Activated CD8-positive, alpha-beta memory T cell treated with anti-CD3 and anti-CD28 coated beads for 24 hours (primary cell): ENCODE results near the gene JUND.

Experiments
- DNase-seq: peaks from one replicate; pipeline ENCODE4 v3.0.0-alpha.2; 2020

Gene JUND

GRCh38 chr19:18289471-18290301 is 8.3 kb upstream of the JUND start:
- DNase-seq, result peak; percentile 73

DNA sequence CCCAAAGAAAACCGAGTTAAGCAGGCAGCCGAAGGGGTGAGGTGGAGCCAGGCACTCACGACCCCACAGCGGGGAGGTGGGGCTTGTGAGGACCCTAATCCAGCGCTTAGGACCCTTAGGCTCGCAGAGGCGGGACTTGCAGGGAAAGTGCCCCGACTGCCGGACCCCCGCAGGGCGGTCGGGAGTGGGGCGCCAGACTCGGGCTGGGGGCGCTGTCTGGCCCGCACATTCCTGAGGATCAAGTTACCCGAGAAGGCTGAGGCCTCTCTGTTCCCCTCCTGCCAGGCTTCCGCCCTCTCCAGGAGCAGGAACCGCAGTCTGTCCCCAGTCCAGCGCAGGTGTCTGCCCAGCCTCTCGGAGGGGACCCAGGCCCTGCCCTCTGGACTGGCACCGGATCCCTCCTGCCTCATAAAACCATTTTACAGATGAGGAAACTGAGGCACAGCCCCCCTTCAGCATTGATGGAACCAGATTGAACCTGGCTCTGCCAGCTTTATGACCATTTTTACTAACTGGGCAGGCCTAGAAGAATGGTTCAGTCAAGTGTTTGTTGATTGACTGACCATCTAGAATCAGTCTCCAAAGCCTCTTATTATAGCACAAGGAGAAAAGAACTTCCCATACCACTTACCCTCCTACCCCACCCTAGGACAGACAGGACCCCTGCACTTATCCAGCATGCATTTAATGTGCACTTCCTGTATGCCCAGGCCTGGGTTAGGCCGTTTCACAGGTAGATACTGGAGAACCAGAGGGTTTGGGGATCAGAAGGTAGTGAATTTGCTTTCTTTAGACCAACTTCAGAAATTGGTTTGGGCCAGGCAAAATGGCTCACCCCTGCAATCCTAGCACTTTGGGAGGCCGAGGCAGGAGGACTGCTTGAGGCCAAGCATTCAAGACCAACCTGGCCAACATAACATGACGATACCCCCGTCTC is 6.7 kb upstream of the JUND start:
- no peak for DNase-seq

GRCh38 chr19:18286973-18287635 is 5.7 kb upstream of the JUND start:
- DNase-seq, result no peak

DNA sequence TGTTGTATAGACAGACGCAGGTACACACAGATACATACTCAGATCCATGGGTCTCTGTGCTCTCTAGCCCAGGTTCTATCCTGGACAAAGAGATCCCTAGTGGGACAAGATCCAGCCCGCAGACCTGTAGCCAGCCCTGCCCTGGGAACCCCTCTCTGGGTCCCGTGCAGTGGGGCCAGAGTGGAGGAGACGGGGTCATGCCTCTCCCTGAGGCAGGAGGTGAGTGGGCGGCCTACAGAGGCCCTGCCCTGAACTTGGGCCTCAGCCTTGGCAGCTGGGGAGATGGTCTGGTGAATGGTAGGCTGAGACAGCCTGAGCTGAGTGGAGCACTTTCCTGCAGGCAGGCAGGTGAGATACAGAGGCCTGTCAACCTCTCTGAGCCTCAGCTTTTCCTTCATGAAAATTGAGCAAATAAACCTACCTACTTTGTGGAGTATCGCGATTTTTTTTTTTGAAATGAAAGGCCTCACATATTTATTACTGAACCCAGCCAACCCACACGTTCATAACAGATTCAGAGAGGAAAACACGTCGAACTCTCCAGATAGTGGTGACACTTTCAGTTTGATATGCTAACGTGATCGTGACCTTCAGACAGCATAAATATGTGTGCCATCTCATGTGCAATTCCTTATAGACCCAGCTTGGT is 3.4 kb upstream of the JUND start:
- DNase-seq, result peak; percentile 87

- no peak for DNase-seq
Observed at GRCh38 chr19:18283338-18283737, 1.9 kb upstream of the JUND start.

GRCh38 chr19:18282788-18283141 is 1.3 kb upstream of the JUND start:
- DNase-seq, result peak; percentile 72

DNA sequence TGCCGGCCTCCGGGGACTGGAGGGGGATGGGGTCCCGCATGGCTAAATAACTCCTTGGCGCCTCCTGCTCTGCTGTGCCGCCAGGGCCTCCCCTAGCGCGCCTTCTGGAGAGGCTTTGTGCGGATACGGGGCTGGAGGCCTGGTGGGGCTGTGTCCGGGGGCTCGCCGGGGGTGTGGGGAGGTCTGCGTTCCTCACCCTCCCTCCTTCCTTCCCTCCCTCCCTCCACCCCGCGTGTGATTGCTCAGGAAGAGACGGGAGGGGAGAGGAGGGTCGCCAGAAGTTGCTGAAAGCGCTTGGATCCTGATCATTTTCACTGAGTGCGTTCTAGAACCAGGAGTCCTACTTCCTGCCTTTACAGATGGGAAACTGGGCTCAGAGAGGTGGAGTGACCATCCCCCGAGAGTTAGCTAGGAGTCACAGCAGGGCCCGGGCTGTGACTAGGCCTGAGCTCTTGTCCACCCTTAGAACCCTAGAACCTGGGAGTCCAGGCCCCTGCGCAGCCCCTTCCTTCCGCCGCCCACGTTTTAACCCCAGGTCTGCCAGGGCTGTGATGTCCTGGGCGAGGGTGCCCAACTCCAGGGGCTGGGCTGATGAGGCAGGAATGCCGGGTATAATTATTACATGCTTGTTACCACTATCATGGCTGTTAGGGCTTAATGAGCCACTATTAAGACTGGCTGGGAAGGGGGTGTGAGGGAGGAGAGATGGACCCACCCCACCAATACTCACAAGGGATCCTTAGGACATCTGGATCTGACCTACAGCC is 782 bp upstream of the JUND start:
- DNase-seq, result peak; percentile 83

GRCh38 chr19:18280247-18281081 is 958 bp downstream of the JUND start:
- DNase-seq, result peak; percentile 89

DNA sequence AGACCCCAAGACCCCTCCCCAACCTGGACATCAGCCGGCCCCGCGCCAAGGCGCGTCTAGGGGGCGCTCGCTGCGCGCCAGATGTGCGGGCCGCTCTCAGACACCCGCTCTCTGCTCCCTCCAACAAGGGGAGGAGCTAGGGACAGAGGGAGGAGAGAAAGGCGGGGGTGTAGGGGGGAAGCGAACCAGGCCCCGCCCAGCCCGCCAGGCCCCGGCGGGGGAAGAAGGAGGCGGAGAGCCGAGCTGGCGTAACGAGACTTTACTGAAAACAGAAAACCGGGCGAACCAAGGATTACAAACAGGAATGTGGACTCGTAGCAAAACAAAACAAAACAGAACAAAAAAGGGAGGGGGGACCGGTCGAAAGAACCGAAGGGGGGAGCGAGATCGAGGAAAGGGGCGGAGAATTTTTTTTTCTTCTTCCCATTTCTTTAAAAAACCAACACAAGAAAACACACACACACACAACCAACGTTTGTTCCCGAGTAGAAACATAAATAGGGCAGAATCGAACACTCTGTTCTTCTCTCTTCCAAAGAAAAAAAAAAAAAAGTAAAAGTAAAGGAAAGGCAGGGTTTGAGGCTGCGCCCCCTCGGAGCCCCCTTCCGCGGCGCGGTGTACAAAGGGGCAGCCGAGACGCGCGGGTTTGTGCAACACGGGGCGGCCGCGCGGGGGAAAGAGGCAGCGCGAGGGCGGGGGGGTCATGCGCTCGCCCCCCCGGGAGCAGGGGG is 1.7 kb downstream of the JUND start:
- peak; percentile 95 for DNase-seq

GRCh38 chr19:18279266-18279515 is 2.2 kb downstream of the JUND start:
- DNase-seq, result no peak

GRCh38 chr19:18278521-18279265 is 2.7 kb downstream of the JUND start:
- peak; percentile 70 for DNase-seq

GRCh38 chr19:18274781-18275356 is 6.6 kb downstream of the JUND start:
- DNase-seq, result no peak

DNA sequence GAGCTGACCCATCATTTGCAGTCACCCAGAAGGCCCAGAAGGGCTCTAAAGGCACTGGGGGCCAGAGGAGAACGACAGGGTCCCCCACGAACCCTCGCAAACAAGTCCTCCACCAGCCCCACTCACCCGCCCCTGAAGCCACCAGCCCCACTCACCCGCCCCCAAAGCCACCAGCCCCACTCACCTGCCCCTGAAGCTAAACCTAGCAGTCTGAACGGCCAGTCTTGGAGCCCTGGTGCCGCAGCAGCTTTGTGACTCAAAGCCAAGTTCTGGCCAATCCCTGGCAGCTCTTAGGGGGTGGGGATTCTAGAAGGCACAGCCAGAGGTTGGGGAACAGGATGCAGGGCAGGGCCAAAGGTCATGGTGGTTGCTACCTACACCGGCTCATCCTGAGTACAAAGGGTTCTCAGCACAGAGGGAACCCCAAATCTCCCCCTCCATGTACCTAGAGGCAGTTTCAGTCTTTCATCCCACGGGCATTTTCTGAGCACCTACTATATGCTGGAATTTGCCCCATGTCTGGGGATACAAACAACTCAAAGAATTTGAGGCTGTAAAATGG is 7.1 kb downstream of the JUND start, which contains the start of gene IQCN:
Gene IQCN, minus strand, starts transcription at position 234 of the 562 bp plus-strand sequence. CDS start 4,974 bp downstream, outside the sequence.
- DNase-seq, result no peak

- DNase-seq, result no peak
Observed at GRCh38 chr19:18273561-18274218, 7.7 kb downstream of the JUND start.

DNA sequence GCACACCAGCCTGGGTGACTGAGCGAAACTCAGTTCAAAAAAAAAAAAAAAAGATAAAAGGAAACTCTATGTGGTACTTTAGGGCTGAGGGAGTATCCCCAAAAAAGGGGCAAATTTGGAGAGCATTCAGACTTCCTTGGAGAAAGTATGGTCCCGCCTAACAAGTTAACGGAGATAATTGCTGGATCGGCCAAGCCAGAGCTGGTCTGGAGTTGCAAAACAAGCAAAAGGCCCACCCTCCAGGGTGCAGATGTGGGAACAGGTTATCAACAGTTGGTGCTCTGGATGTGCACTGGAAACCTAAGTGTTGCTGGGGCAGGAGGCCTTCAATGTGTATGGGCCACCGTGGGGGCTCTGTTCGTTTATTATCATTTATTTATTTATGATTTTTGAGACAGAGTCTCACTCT is 10.0 kb downstream of the JUND start:
- DNase-seq, result no peak

GRCh38 chr19:18270326-18270725 is 11.1 kb downstream of the JUND start:
- no peak for DNase-seq

DNA sequence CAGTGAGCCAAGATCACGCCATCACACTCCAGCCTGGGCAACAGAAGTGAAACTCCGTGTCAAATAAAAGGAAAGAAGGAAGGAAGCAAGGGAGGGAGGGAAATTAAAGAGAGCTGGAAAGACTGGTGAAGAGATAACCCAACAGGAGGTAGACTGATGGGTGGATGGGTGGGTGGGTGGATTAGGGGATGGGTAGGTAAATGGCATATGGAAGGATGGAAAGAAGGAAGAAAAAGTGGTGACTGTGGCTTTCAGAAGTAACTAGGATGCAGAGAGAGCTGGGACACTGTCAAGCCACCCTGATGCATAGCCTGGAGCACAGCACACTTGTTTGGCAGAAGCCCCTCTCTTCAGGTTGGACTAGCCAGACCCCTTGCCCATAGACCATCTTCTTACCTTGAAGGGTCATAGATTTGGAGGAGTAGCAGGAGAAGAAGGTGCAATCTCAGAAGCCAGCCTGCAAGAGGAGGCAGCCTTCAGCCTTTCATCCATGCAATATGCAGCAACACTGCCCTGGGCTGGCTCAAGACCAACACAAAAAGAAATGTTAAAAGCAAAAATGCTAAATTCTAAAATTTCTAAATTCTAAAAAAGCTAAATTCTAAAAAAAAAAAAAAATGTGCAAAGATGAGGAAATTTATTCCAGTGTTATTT is 12.2 kb downstream of the JUND start:
- no peak for DNase-seq
